RWPE2 (cell line): Measurements from ENCODE around the gene SERAC1.
"Not testable (repeated sequence)": the region's sequence is repeated elsewhere in the genome, so short reads cannot be mapped to it uniquely, and the experiment has no call there.

Experiments
- ATAC-seq: fragments of 200-7000 bp; cut with Tn5 transposase; 3 replicates; pipeline ENCODE4 v1.9.1; 2021; ENCODE audit warnings: low read depth
- DNase-seq: peaks from one replicate; pipeline ENCODE4 v3.0.0-alpha.2; 2020; ENCODE audit warnings: low spot score
- H3K27ac ChIP-seq: fragments of 450-650 bp; 2 replicates; pipeline ENCODE4 v1.5.1; 2017; ENCODE audit warnings: mild to moderate bottlenecking; ENCODE audit not compliant: poor library complexity, severe bottlenecking
- H3K27me3 ChIP-seq: fragments of 250-450 bp; sonication (Bioruptor Pico); 2 replicates; pipeline ENCODE4 v1.5.1; 2021; ENCODE audit warnings: mild to moderate bottlenecking, moderate library complexity; ENCODE audit not compliant: insufficient read depth, poor library complexity, severe bottlenecking
- H3K36me3 ChIP-seq: fragments of 250-450 bp; sonication (Bioruptor Pico); 2 replicates; pipeline ENCODE4 v1.5.1; 2020; ENCODE audit warnings: low read depth, mild to moderate bottlenecking, moderate library complexity
- H3K4me1 ChIP-seq: fragments of 250-450 bp; sonication (Bioruptor Pico); 2 replicates; pipeline ENCODE4 v1.5.1; 2021; ENCODE audit warnings: mild to moderate bottlenecking, moderate library complexity; ENCODE audit not compliant: insufficient read depth, poor library complexity, severe bottlenecking
- H3K4me3 ChIP-seq: fragments of 250-450 bp; sonication (Bioruptor Pico); 2 replicates; pipeline ENCODE4 v1.5.1; 2021; ENCODE audit warnings: mild to moderate bottlenecking, moderate library complexity; ENCODE audit not compliant: severe bottlenecking
- H3K9me3 ChIP-seq: fragments of 250-450 bp; sonication (Bioruptor Pico); 2 replicates; pipeline ENCODE4 v1.5.1; 2021; ENCODE audit warnings: mild to moderate bottlenecking, moderate library complexity; ENCODE audit not compliant: severe bottlenecking
- CTCF ChIP-seq: fragments of 450-650 bp; IDR thresholded peaks from one replicate; pipeline ENCODE4 v1.5.1; 2017; ENCODE audit warnings: mild to moderate bottlenecking, moderate library complexity; ENCODE audit not compliant: poor library complexity, severe bottlenecking

The SERAC1 gene

GRCh38 chr6:158168040-158168289 is at the start of gene SERAC1:
SERAC1 (minus strand) TSS chr6:158168262; CDS start chr6:158158363, 9,899 bp downstream.
- Histone ChIP-seq H3K36me3 (no peaks in the 10 kb centered on the region), H3K27ac (peak within 1 kb of the TSS; percentile 69), H3K4me3 (peak within 1 kb of the TSS; percentile 70), H3K4me1 (peaks cover 14% of the 10 kb centered on the region), H3K9me3 (no peaks in the 10 kb centered on the region), H3K27me3 (no peaks in the 10 kb centered on the region)
- DNase-seq = no peak
- no peak for TF ChIP-seq CTCF
- peak; percentile 69 for ATAC-seq

GRCh38 chr6:158213925-158214674 is 46.0 kb upstream of the SERAC1 start:
- Histone ChIP-seq H3K27me3 (no peaks in the 10 kb centered on the region), H3K9me3 (no peaks in the 10 kb centered on the region), H3K36me3 (no peaks in the 10 kb centered on the region), H3K4me3 (no peak overlapping the region), H3K4me1 (peaks cover 12% of the 10 kb centered on the region), H3K27ac (no peak overlapping the region)
- DNase-seq (no peak), ATAC-seq (peak; percentile 96)
- TF ChIP-seq CTCF = peak; percentile 92

GRCh38 chr6:158211273-158212055 is 43.4 kb upstream of the SERAC1 start:
- H3K27ac ChIP-seq = peak overlapping the region; percentile 66
- no peak for TF ChIP-seq CTCF
- H3K27me3 ChIP-seq = no peaks in the 10 kb centered on the region
- H3K4me3 ChIP-seq = no peak overlapping the region
- H3K36me3 ChIP-seq = no peaks in the 10 kb centered on the region
- H3K9me3 ChIP-seq = no peaks in the 10 kb centered on the region
- DNase-seq (no peak), ATAC-seq (peak; percentile 16; the same call in 1 of the 3 replicates)
- peaks cover 26% of the 10 kb centered on the region for H3K4me1 ChIP-seq

- H3K4me3 ChIP-seq, DNase-seq, H3K36me3 ChIP-seq, ATAC-seq, H3K27ac ChIP-seq, H3K9me3 ChIP-seq, H3K27me3 ChIP-seq: not testable (repeated sequence)
- H3K4me1 ChIP-seq = peaks cover 26% of the 10 kb centered on the region
Observed at GRCh38 chr6:158209582-158210333, 41.7 kb upstream of the SERAC1 start.

- ATAC-seq, DNase-seq, H3K4me3 ChIP-seq, H3K36me3 ChIP-seq, H3K27me3 ChIP-seq, H3K9me3 ChIP-seq: not testable (repeated sequence)
- H3K27ac ChIP-seq = peak overlapping the region; percentile 34
- peaks cover 26% of the 10 kb centered on the region for H3K4me1 ChIP-seq
Observed at GRCh38 chr6:158208226-158209030, 40.4 kb upstream of the SERAC1 start.
